ENCODE results near the gene SLC25A34. TPM values are rescaled to one million over a fixed set of nuclear protein-coding genes. Genes with fewer than 3 reads are reported as not detected.

The SLC25A34 gene
- total RNA-seq, 1 donor from 2014 or later = 3.0 TPM

DNA sequence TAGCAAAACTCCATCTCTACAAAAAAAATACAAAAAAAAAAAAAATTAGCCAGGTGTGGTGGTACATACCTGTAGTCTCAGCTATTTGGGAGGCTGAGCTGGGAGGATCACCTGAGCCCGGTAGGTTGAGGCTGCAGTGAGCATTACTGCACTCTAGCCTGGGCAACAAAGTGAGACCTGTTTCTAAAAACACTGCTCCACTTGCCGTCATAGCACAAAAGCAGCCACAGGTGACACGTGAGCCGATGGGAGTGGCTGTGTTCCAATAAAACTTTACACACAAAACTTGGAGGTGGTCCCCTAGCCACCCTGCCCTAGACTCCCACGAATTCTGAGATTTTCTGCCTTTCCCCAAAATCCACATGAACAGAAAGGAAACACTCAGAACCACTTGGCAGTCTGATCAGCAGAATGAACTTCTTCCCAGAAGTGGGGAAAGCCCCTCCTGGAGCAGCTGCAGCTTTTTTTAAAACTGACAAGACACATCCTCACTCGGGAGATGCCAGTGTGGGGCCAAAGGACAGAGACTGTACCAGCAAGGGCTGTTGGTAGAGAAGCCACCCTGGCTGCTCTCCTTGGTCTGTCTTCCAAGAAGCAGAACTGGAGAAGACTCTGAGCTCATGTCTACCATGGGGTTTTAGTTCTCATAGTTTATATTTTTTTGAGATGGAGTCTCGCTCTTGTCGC lies 28.7 kb upstream of the SLC25A34 start:
- Histone ChIP-seq H3K27me3 (no peaks in the 10 kb centered on the region), H3K4me3 (no peak overlapping the region), H3K36me3 (peaks cover 5% of the 10 kb centered on the region), H3K9me3 (no peaks in the 10 kb centered on the region), H3K27ac (peak overlapping the region; percentile 47), H3K4me1 (peaks cover 57% of the 10 kb centered on the region)
- TF ChIP-seq, protein P1, sequence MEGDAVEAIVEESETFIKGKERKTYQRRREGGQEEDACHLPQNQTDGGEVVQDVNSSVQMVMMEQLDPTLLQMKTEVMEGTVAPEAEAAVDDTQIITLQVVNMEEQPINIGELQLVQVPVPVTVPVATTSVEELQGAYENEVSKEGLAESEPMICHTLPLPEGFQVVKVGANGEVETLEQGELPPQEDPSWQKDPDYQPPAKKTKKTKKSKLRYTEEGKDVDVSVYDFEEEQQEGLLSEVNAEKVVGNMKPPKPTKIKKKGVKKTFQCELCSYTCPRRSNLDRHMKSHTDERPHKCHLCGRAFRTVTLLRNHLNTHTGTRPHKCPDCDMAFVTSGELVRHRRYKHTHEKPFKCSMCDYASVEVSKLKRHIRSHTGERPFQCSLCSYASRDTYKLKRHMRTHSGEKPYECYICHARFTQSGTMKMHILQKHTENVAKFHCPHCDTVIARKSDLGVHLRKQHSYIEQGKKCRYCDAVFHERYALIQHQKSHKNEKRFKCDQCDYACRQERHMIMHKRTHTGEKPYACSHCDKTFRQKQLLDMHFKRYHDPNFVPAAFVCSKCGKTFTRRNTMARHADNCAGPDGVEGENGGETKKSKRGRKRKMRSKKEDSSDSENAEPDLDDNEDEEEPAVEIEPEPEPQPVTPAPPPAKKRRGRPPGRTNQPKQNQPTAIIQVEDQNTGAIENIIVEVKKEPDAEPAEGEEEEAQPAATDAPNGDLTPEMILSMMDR (IDR thresholded peaks at IDR 0.05) = no peak
- DNase-seq (no peak), ATAC-seq (no peak)
- intact Hi-C loops (cut with DNase I) = no loop called here

DNA sequence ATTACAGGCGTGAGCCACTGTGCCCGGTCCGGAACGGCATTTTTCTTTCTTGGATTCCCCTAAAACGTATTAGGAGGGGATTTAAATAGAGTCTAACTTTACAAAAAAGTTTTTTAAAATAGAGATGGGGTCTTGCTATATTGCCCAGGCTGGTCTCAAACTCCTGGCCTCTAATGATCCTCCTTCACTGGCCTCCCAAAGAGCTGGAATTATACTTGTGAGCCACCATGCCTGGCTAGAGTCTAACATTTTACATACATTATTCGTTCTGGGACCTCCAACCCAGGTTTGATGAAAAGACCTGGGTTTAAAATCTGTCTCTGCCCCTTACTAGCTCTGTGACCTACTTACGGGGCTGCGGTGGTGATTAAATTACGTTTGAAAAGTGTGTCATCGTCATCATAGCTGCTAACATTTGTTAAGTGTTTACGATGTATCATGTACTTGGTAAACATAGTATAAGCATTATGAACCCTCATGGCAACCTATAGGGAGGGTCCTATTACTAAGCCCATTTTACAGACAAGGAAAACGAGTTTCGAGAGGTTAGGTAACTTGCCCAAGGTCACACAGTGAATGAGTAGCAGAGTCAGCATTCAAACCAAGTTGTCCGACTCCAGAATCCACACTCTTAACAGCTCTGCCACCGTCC lies 27.4 kb upstream of the SLC25A34 start:
- peaks cover 5% of the 10 kb centered on the region for H3K36me3 ChIP-seq
- DNase-seq = no peak
- intact Hi-C loops (cut with DNase I) = no loop called here
- H3K27ac ChIP-seq = no peak overlapping the region
- TF ChIP-seq, protein P1 (IDR thresholded peaks at IDR 0.05) = no peak
- H3K4me1 ChIP-seq = peaks cover 45% of the 10 kb centered on the region
- no peaks in the 10 kb centered on the region for H3K9me3 ChIP-seq
- ATAC-seq = no peak
- H3K4me3 ChIP-seq = no peak overlapping the region
- H3K27me3 ChIP-seq = no peaks in the 10 kb centered on the region

DNA sequence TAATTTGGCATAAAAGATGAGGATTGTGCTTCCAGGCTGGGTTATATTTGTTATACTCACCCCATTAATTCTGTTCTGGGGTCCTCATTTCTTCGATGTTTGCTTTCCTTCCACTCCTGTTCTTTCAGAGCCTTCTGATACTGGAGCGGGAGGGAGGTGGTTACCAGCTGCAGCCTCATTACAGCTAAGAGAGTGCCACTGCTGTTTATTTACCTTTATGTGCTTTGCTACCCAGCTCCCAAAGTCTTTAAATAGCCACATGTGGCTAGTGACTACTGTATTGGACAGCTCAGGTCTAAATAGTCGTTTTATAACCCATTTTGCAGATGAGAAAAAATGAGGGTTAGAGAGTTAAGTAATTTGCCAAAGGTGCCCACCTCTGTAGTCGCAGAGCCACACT lies 26.8 kb upstream of the SLC25A34 start:
- intact Hi-C loops (cut with DNase I) = no loop called here

DNA sequence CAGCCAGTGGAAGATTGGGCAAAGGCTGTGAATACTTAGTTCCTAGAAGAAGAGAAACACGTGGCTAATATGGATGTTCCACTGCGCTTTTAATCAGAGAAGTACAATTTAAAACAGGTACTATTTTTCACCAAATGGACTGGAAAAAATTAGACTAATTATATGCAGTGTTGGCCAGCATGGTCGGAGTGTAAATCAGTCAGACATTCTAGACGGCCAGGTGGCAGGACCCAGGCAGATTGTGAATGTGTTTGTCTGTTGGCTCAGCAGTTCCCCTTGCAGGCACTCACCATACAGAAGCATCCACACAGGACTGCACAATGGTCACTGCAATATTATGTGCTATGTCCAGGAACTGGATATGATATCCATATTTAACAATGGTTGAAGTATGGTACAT lies 23.9 kb upstream of the SLC25A34 start:
- Histone ChIP-seq H3K36me3 (peaks cover 10% of the 10 kb centered on the region), H3K27me3 (no peaks in the 10 kb centered on the region), H3K9me3 (no peaks in the 10 kb centered on the region), H3K4me1 (peaks cover 51% of the 10 kb centered on the region), H3K4me3 (no peak overlapping the region), H3K27ac (no peak overlapping the region)
- intact Hi-C loops (cut with DNase I) = no loop called here
- DNase-seq (no peak), ATAC-seq (no peak)
- TF ChIP-seq, protein P1 (IDR thresholded peaks at IDR 0.05) = no peak

More for the DNA sequence above, 26.8 kb upstream of the SLC25A34 start:
- peaks cover 5% of the 10 kb centered on the region for H3K36me3 ChIP-seq
- ATAC-seq = no peak
- TF ChIP-seq, protein P1 (IDR thresholded peaks at IDR 0.05) = no peak
- peaks cover 44% of the 10 kb centered on the region for H3K4me1 ChIP-seq
- no peaks in the 10 kb centered on the region for H3K9me3 ChIP-seq
- no peak for DNase-seq
- H3K27ac ChIP-seq = no peak overlapping the region
- no peak overlapping the region for H3K4me3 ChIP-seq
- H3K27me3 ChIP-seq = no peaks in the 10 kb centered on the region

DNA sequence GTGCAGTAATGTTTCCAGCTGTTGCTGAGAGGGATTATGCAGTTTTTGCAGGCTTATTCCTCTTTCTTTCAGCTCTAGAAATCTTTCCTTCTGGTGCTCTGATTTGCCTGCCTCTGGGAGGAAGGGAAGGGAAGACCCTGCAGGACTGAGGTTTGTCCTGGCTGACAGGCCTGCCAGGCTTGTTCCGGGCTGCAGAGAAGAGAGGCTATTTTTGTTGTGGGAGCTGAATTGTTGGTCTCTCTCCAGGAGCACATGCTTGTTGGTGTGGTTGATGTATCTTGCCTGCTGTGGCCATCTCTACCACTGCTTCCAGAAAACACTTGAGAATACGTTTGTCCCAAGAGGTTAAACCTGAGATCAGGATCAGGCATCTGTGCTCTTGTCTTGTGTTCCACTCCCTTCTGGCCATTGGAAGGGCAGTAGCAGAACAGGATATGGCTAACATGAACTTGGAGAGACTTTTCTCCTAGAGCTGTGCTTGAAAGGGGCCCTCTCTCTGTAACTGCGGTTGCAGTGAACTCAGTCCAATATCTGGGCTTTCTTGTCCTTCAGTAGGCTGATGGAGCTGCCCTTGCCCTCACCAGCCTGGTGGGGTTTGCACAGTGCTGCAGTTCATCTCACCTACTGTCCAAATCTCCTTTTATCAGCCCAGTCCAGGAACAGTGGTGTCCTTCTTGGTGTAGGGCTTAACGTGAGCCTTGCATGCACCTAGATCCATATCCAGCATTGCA lies 21.5 kb upstream of the SLC25A34 start:
- Histone ChIP-seq H3K27ac (peak overlapping the region; percentile 55), H3K4me3 (no peak overlapping the region), H3K27me3 (no peaks in the 10 kb centered on the region), H3K36me3 (peaks cover 21% of the 10 kb centered on the region), H3K4me1 (peaks cover 47% of the 10 kb centered on the region), H3K9me3 (no peaks in the 10 kb centered on the region)
- intact Hi-C loops (cut with DNase I) = no loop called here
- peak; percentile 35 for ATAC-seq
- DNase-seq = no peak
- TF ChIP-seq, protein P1 (IDR thresholded peaks at IDR 0.05) = no peak

All from upper lobe of right lung (tissue), 1 donor.